OCI-LY7 (cell line): ENCODE data around the gene PXMP4. TPM values are rescaled to one million over a fixed set of nuclear protein-coding genes. Genes with fewer than 3 reads are reported as not detected.

Source experiments
- BruUV-seq: library from RNA; stranded (reverse); fragments of 400-500 nt; replicated peaks from 2 replicates; lab custom pipeline; 2021; lab: Mats Ljungman, UMichigan
- CTCF ChIA-PET: fragments of 300-600 bp; sonication (Branson Sonifier 250); formaldehyde crosslinking; loops from one replicate; lab custom pipeline; 2022; ENCODE audit warnings: antibody characterized with exemption; ENCODE audit not compliant: unreplicated experiment; lab: Charles Lee
- POLR2A ChIA-PET: fragments of 300-600 bp; sonication (Branson Sonifier 250); formaldehyde crosslinking; loops from one replicate; lab custom pipeline; 2022; ENCODE audit warnings: antibody characterized with exemption; lab: Charles Lee
- DNase-seq: peaks from one replicate; pipeline ENCODE4 v3.0.0-alpha.2; 2015; ENCODE audit warnings: low spot score
- H2AFZ ChIP-seq: fragments of 200-600 bp; sonication (generic), shearing (Covaris generic); 2 replicates; pipeline ENCODE4 v1.6.1; 2014; ENCODE audit warnings: mild to moderate bottlenecking, antibody characterized with exemption, low read length, moderate library complexity
- H3K27ac ChIP-seq: fragments of 200-600 bp; sonication (generic); 2 replicates; pipeline ENCODE4 v1.5.1; 2014; ENCODE audit warnings: mixed run types, low read depth, mild to moderate bottlenecking, moderate library complexity, low read length, inconsistent platforms; ENCODE audit not compliant: poor library complexity, severe bottlenecking
- H3K36me3 ChIP-seq: fragments of 200-600 bp; sonication (generic); 2 replicates; pipeline ENCODE4 v1.6.1; 2014; ENCODE audit warnings: mild to moderate bottlenecking, antibody characterized with exemption, low read length, moderate library complexity, mixed read lengths; ENCODE audit not compliant: insufficient read depth
- H3K4me1 ChIP-seq: fragments of 200-600 bp; sonication (generic); 2 replicates; pipeline ENCODE4 v1.5.1; 2014; ENCODE audit warnings: mild to moderate bottlenecking, low read length; ENCODE audit not compliant: insufficient read depth, poor library complexity, severe bottlenecking
- H3K4me2 ChIP-seq: fragments of 200-600 bp; sonication (generic); 2 replicates; pipeline ENCODE4 v1.6.1; 2014; ENCODE audit warnings: mild to moderate bottlenecking, low read length
- H3K4me3 ChIP-seq: fragments of 200-600 bp; sonication (generic); 2 replicates; pipeline ENCODE4 v1.5.1; 2014; ENCODE audit warnings: mild to moderate bottlenecking, low read depth, low read length; ENCODE audit not compliant: poor library complexity, severe bottlenecking
- H3K79me2 ChIP-seq: fragments of 200-600 bp; sonication (generic); 2 replicates; pipeline ENCODE4 v1.6.1; 2016; ENCODE audit warnings: low read depth, mild to moderate bottlenecking, low read length, moderate library complexity, mixed read lengths; ENCODE audit not compliant: insufficient read depth
- H3K9me2 ChIP-seq: fragments of 200-600 bp; sonication (generic); 2 replicates; pipeline ENCODE4 v1.6.1; 2016; ENCODE audit warnings: mild to moderate bottlenecking, low read length, mixed read lengths; ENCODE audit not compliant: insufficient read depth
- H3K9me3 ChIP-seq: fragments of 200-600 bp; sonication (generic); 2 replicates; pipeline ENCODE4 v1.6.1; 2014; ENCODE audit warnings: mild to moderate bottlenecking, mixed run types, low read length, mixed read lengths
- H4K20me1 ChIP-seq: fragments of 200-600 bp; sonication (generic); 2 replicates; pipeline ENCODE4 v1.6.1; 2014; ENCODE audit warnings: mild to moderate bottlenecking, antibody characterized with exemption, low read length, moderate library complexity, mixed read lengths; ENCODE audit not compliant: insufficient read depth
- EZH2phosphoT487 ChIP-seq: fragments of 200-600 bp; sonication (generic); IDR thresholded peaks from 2 replicates; pipeline ENCODE4 v1.6.1; 2018; ENCODE audit warnings: low read depth, borderline replicate concordance, mild to moderate bottlenecking, mixed run types, antibody characterized with exemption, low read length, moderate library complexity, mixed read lengths
- intact Hi-C: fragments of 100-400 bp; cut with micrococcal nuclease; formaldehyde crosslinking; loops from one replicate; pipeline ENCODE4 v1.10.0; 2022; ENCODE audit not compliant: unreplicated experiment
- total RNA-seq, 2 experiments: library from RNA; depleted of rRNA in 1 of 2; stranded (reverse); fragments of >200 nt in 1 of 2; shearing (Covaris generic) in 1 of 2; gene quantifications; 2 replicates each; pipeline ENCODE4 v1.2.3, GENCODE V29; 2014 to 2022
- TF ChIP-seq, protein P1 (sequence below): fragments of 200-600 bp; sonication (generic); conservative IDR thresholded peaks from 2 replicates; pipeline ENCODE4 v1.5.1; 2014; ENCODE audit warnings: mild to moderate bottlenecking, antibody characterized with exemption, low read length, moderate library complexity, mixed read lengths

Gene PXMP4
- total RNA-seq, 2 experiments from 2014 or later, result 3.1 to 8.2 TPM

DNA sequence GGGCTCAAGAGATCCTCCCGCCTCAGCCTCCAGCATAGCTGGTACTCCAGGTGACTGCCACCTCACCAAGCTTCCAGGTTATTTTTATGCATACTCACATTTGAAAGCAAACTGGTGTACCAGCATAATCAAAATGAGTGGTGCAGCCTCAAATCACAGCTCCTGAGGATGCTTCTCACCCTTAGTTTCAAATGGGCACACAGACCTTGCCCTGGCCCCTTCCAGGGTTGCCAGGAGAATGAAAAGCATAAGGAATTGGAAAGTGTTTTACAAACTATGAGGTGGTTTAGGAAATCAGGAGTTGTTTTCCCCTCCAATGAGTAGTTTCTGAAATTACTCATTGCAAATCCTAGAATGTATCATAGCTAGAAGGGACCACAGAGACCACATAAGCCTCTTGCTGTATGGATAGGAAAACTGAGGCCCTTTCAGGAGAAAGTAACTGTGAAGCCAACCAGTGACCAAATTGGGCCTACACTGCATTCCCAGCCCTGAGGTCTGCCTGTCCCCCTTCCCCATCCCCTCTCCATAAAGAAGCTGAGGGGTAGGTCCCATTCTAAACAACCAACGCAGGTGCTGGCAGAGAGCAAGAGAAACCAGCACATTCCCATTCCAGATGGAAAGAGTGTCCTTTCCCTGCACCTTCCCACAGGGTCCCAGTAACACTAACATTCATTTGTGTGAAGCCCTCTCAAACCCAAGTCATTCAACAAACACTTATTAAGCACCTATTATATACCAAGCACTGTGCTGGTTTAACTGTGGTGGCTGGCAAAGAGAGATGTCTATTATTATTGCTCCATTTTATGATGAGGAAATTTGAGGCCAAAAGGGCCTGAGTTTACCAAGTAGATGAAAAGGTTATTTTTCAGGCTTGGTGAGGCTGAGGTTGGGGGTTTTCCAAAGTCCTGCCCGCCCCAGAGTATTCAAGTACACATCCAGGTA lies 31.8 kb downstream of the PXMP4 start:
- ChIA-PET CTCF (no interaction called here), POLR2A (no interaction called here)
- no peaks in the 10 kb centered on the region for H3K9me2 ChIP-seq
- peaks cover 19% of the 10 kb centered on the region for H3K36me3 ChIP-seq
- no peaks in the 10 kb centered on the region for H3K9me3 ChIP-seq
- no peak overlapping the region for H2AFZ ChIP-seq
- H3K4me2 ChIP-seq, result no peak overlapping the region
- no peak for DNase-seq
- no peak overlapping the region for H3K4me3 ChIP-seq
- intact Hi-C loops, result loop anchor here (2.0 to 10.0 kb wide), 4 partner anchors 91 to 1927 kb away; partner anchors contain the start of genes EIF2S2 and SPAG4
- peaks cover 21% of the 10 kb centered on the region for H3K79me2 ChIP-seq
- peaks cover 55% of the 10 kb centered on the region for H3K4me1 ChIP-seq
- no peak overlapping the region for H3K27ac ChIP-seq
- TF ChIP-seq, protein P1, sequence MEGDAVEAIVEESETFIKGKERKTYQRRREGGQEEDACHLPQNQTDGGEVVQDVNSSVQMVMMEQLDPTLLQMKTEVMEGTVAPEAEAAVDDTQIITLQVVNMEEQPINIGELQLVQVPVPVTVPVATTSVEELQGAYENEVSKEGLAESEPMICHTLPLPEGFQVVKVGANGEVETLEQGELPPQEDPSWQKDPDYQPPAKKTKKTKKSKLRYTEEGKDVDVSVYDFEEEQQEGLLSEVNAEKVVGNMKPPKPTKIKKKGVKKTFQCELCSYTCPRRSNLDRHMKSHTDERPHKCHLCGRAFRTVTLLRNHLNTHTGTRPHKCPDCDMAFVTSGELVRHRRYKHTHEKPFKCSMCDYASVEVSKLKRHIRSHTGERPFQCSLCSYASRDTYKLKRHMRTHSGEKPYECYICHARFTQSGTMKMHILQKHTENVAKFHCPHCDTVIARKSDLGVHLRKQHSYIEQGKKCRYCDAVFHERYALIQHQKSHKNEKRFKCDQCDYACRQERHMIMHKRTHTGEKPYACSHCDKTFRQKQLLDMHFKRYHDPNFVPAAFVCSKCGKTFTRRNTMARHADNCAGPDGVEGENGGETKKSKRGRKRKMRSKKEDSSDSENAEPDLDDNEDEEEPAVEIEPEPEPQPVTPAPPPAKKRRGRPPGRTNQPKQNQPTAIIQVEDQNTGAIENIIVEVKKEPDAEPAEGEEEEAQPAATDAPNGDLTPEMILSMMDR, result no peak
- H4K20me1 ChIP-seq, result peaks cover 14% of the 10 kb centered on the region
- no TSS peak for BruUV-seq

DNA sequence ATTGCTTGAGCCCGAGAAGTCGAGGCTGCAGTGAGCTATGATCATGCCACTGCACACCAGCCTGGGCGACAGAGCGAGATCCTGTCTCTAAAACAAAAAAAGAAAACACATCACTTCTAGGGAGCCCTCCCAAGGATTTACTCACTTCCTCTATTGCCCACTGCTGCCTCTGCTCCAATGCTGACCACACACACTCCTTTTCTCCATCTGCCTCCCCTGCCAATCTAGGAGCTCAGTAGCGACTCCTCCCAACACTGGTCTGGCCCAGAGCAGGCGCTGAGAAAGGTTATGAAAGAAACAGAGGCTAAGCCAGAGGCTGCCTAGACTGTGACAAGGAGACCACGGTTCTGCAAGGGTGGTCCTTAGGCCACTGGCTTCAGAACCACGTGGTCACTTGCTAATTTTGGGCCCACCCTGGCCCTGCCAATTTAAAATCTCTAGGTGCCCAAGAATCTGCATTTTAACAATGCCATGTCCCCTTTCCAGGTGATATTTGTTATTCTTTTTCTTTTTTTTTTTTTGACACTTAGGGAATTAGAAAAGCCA lies 32.7 kb downstream of the PXMP4 start:
- H3K9me2 ChIP-seq, result no peaks in the 10 kb centered on the region
- no peak for DNase-seq
- H3K4me1 ChIP-seq, result peaks cover 60% of the 10 kb centered on the region
- intact Hi-C loops, result loop anchor here (2.0 to 10.0 kb wide), 4 partner anchors 91 to 1927 kb away; partner anchors contain the start of genes EIF2S2 and SPAG4
- no peak overlapping the region for H3K4me2 ChIP-seq
- no peak for TF ChIP-seq EZH2phosphoT487
- TF ChIP-seq, protein P1, result no peak
- H3K4me3 ChIP-seq, result no peak overlapping the region
- H2AFZ ChIP-seq, result no peak overlapping the region
- peaks cover 14% of the 10 kb centered on the region for H4K20me1 ChIP-seq
- ChIA-PET POLR2A (interaction anchor here (1.2 to 1.3 kb wide), 2 partner anchors 23 to 286 kb away, joined by 3 read pairs; partner anchors contain the start of gene CDK5RAP1), CTCF (no interaction called here)
- no peak overlapping the region for H3K27ac ChIP-seq
- BruUV-seq, result no TSS peak
- peaks cover 29% of the 10 kb centered on the region for H3K79me2 ChIP-seq
- H3K9me3 ChIP-seq, result no peaks in the 10 kb centered on the region
- H3K36me3 ChIP-seq, result peaks cover 28% of the 10 kb centered on the region
